HepG2 (cell line): ENCODE results near the gene SLC25A1. TPM values are rescaled to one million over a fixed set of nuclear protein-coding genes. Genes with fewer than 3 reads are reported as not detected.
A peak's percentile ranks its signal among the peaks of the same experiment; 100 is the strongest.

ENCODE experiments used
- ATAC-seq: fragments of 200-7000 bp; cut with Tn5 transposase; 3 replicates; pipeline ENCODE4 v1.9.1; 2020; ENCODE audit warnings: mild to moderate bottlenecking, moderate library complexity
- BruUV-seq: library from RNA; stranded (reverse); fragments of 400-500 nt; replicated peaks from 2 replicates; lab custom pipeline; 2021; lab: Mats Ljungman, UMichigan
- CTCF ChIA-PET: fragments of 300-600 bp; formaldehyde crosslinking; extraction: SDS; loops from one replicate; lab custom pipeline; 2021; ENCODE audit warnings: low total read pairs, inconsistent platforms, low intra/inter-chr PET ratio; lab: Yijun Ruan, JAX
- POLR2A ChIA-PET: fragments of 350-600 bp; sonication (Branson Sonifier 250); formaldehyde crosslinking; loops from one replicate; lab custom pipeline; 2020; ENCODE audit warnings: antibody characterized with exemption, inconsistent platforms; lab: Yijun Ruan, JAX
- DNase-seq: peaks from one replicate; pipeline ENCODE4 v3.0.0-alpha.2; 2015; ENCODE audit warnings: low spot score
- FAIRE-seq: peaks from 3 replicates; lab custom pipeline; 2011; peaks lifted over from hg19 to GRCh38; lab: Jason Lieb, UNC
- H2AFZ ChIP-seq: one replicate; pipeline ENCODE4 v1.6.1; 2011; ENCODE audit warnings: low read length, inconsistent platforms
- H3K27ac ChIP-seq: fragments of 300-600 bp; 3 replicates; pipeline ENCODE4 v1.8.0; 2011; ENCODE audit warnings: mixed run types, mild to moderate bottlenecking, mixed read lengths, low read length, inconsistent platforms; ENCODE audit not compliant: insufficient read depth; ENCODE audit errors: extremely low read length
- H3K27me3 ChIP-seq, 2 experiments: fragments of 200-600 bp in 1 of 2; 2 replicates in 1 of 2; 3 replicates in 1 of 2; pipeline versions ENCODE4 v1.6.0 to v1.8.0; 2011; ENCODE audit warnings: low read length in 2 of 2, mild to moderate bottlenecking in 2 of 2, moderate library complexity in 2 of 2, inconsistent platforms in 1 of 2; ENCODE audit not compliant: insufficient read depth in 2 of 2, control insufficient read depth in 1 of 2
- H3K36me3 ChIP-seq, 2 experiments: fragments of 200-600 bp in 1 of 2; replicated peaks in 1 of 2; 2 replicates in 1 of 2; 3 replicates in 1 of 2; pipeline versions ENCODE4 v1.5.1 to v1.8.0; 2011; ENCODE audit warnings: low read length in 2 of 2, inconsistent platforms in 1 of 2; ENCODE audit not compliant: insufficient read depth in 2 of 2, control insufficient read depth in 1 of 2
- H3K4me1 ChIP-seq: 2 replicates; pipeline ENCODE4 v1.5.1; 2012; ENCODE audit warnings: low read length, inconsistent platforms; ENCODE audit not compliant: insufficient read depth
- H3K4me2 ChIP-seq: 2 replicates; pipeline ENCODE4 v1.6.0; 2011; ENCODE audit warnings: low read depth, low read length, inconsistent platforms
- H3K4me3 ChIP-seq, 3 experiments: fragments of 200-600 bp in 1 of 3; sonication (generic), shearing (Covaris generic) in 1 of 3; replicated peaks in 1 of 3; 2 replicates each; pipeline ENCODE4 v1.5.1; 2011 to 2016; ENCODE audit warnings: low read length in 3 of 3, inconsistent platforms in 2 of 3, low read depth in 2 of 3, mild to moderate bottlenecking in 2 of 3, control low read depth in 1 of 3, mixed read lengths in 1 of 3; ENCODE audit not compliant: insufficient read depth in 1 of 3
- H3K79me2 ChIP-seq: one replicate; pipeline ENCODE4 v1.6.1; 2011; ENCODE audit warnings: low read length, inconsistent platforms; ENCODE audit not compliant: insufficient read depth
- H3K9ac ChIP-seq: 2 replicates; pipeline ENCODE4 v1.6.0; 2011; ENCODE audit warnings: mild to moderate bottlenecking, low read depth, low read length, inconsistent platforms; ENCODE audit not compliant: insufficient read depth
- H3K9me3 ChIP-seq: 2 replicates; pipeline ENCODE4 v1.5.1; 2012; ENCODE audit warnings: mild to moderate bottlenecking, low read length
- H4K20me1 ChIP-seq: 2 replicates; pipeline ENCODE4 v1.6.0; 2011; ENCODE audit warnings: inconsistent platforms, mild to moderate bottlenecking, low read length, moderate library complexity; ENCODE audit not compliant: insufficient read depth
- AGO2 ChIP-seq: fragments of 200-400 bp; formaldehyde crosslinking; optimal IDR thresholded peaks from 2 replicates; pipeline ENCODE3; 2017; ENCODE audit warnings: mild to moderate bottlenecking, low read depth, low read length, moderate library complexity
- ELF3 ChIP-seq: IDR thresholded peaks from 2 replicates; pipeline ENCODE4 v1.6.1; 2016; ENCODE audit warnings: missing genetic modification reagents, missing compliant biosample characterization
- FOXA1 ChIP-seq, 2 experiments: fragments of 450-650 bp in 1 of 2; sonication (generic) in 1 of 2; formaldehyde crosslinking in 1 of 2; IDR thresholded peaks; 2 replicates each; pipeline versions ENCODE4 v1.4.0 to v1.6.1; 2016 to 2020; ENCODE audit warnings: missing genetic modification reagents in 1 of 2
- KLF12 ChIP-seq: sonication (generic); formaldehyde crosslinking; IDR thresholded peaks from 2 replicates; pipeline ENCODE4 v1.4.0; 2020; ENCODE audit warnings: missing genetic modification reagents, borderline replicate concordance
- NR2F2 ChIP-seq: IDR thresholded peaks from 2 replicates; pipeline ENCODE4 v1.6.1; 2012; ENCODE audit warnings: low read depth, inconsistent platforms, borderline replicate concordance
- PHF8 ChIP-seq: sonication (generic); formaldehyde crosslinking; IDR thresholded peaks from 2 replicates; pipeline ENCODE4 v1.5.0; 2020; ENCODE audit warnings: missing genetic modification reagents
- ZC3H13 ChIP-seq: sonication (generic); formaldehyde crosslinking; IDR thresholded peaks from 2 replicates; pipeline ENCODE4 v1.8.1; 2023; ENCODE audit warnings: mild to moderate bottlenecking, missing genetic modification reagents, moderate library complexity
- ZFX ChIP-seq: sonication (generic); formaldehyde crosslinking; IDR thresholded peaks from 2 replicates; pipeline ENCODE4 v1.4.0; 2020; ENCODE audit warnings: mild to moderate bottlenecking, low read depth, missing genetic modification reagents, moderate library complexity
- ZNF598 ChIP-seq: sonication (generic); formaldehyde crosslinking; IDR thresholded peaks from 2 replicates; pipeline ENCODE4 v1.5.1; 2020; ENCODE audit warnings: mild to moderate bottlenecking, missing genetic modification reagents, borderline replicate concordance
- ZNF777 ChIP-seq: sonication (generic); formaldehyde crosslinking; IDR thresholded peaks from 2 replicates; pipeline ENCODE4 v1.4.0; 2020; ENCODE audit warnings: missing genetic modification reagents
- ZNF800 ChIP-seq: sonication (generic); formaldehyde crosslinking; IDR thresholded peaks from 2 replicates; pipeline ENCODE4 v1.4.0; 2020; ENCODE audit warnings: missing genetic modification reagents
- WGBS: methylation state at CpG from one replicate; pipeline ENCODE4 v1.1.6; 2017; ENCODE audit warnings: low lambda C conversion rate; 5-methylcytosine and 5-hydroxymethylcytosine counted together
- in situ Hi-C: cut with HindIII; loops from 2 replicates; pipeline ENCODE4 v1.10.0; 2017; ENCODE audit warnings: low pct_unique_long_range_greater_than_20kb; ENCODE audit not compliant: extremely low pct_ligation_motif_present
- intact Hi-C: fragments of 100-400 bp; cut with micrococcal nuclease; formaldehyde crosslinking; loops from one replicate; pipeline ENCODE4 v1.10.0; 2022; ENCODE audit not compliant: unreplicated experiment
- polyA plus RNA-seq, 8 experiments: library from polyadenylated mRNA; depleted of rRNA in 3 of 8; stranded (reverse) in 7 of 8; unstranded in 1 of 8; fragments of >200 nt; fragmentation: Illumina TruSeq in 4 of 8; extraction: Trizol in 4 of 8; gene quantifications; 2 replicates each; pipeline versions ENCODE4 v1.2.1 to v1.2.3, GENCODE V29; 2011 to 2016; ENCODE audit warnings: low read depth in 4 of 8, missing spikeins in 1 of 8, mixed read lengths in 1 of 8; ENCODE audit not compliant: insufficient read depth in 1 of 8
- total RNA-seq, 5 experiments: library from RNA; depleted of rRNA; stranded (reverse); fragments of >200 nt; fragmentation: Illumina TruSeq; extraction: Trizol; gene quantifications; 2 replicates each; pipeline ENCODE4 v1.2.3, GENCODE V29; 2016; ENCODE audit warnings: low read depth in 1 of 5
- TF ChIP-seq, protein P1 (sequence below): sonication (generic); formaldehyde crosslinking; IDR thresholded peaks from 2 replicates; pipeline ENCODE4 v1.4.0; 2020; ENCODE audit warnings: mild to moderate bottlenecking, missing genetic modification reagents

Gene SLC25A1
- total and polyA plus RNA-seq, 2 of the 13 experiments (the other 11 are each of a cell fraction or from before 2014, with no cell fraction given) = 49.4 to 161 TPM

GRCh38 chr22:19169947-19170318, 8.6 kb downstream of the SLC25A1 start:
- WGBS = 0% methylated on average over 1 of the region's 7 CpGs
- FAIRE-seq (no peak), DNase-seq (no peak), ATAC-seq (no peak)
- Histone ChIP-seq H3K9ac (peak overlapping the region; percentile 57; the same call in 1 of the 2 replicates), H2AFZ (no peak overlapping the region), H3K4me2 (peak overlapping the region; percentile 96), H3K36me3 (no peaks in the 10 kb centered on the region), H3K9me3 (no peaks in the 10 kb centered on the region), H3K79me2 (peaks cover 27% of the 10 kb centered on the region), H3K27ac (no peak overlapping the region), H3K4me3 (peak overlapping the region; percentile 44 to 98 (median 52); a peak in 5 of 6 replicates), H4K20me1 (peaks cover 22% of the 10 kb centered on the region), H3K27me3 (peaks cover 7 to 39% of the 10 kb centered on the region in 2 experiments), H3K4me1 (peaks cover 53% of the 10 kb centered on the region)
- no TSS peak for BruUV-seq
- intact Hi-C loops (no loop called here), in situ Hi-C loops (no loop called here)
- CTCF ChIA-PET = no interaction called here
- TF ChIP-seq ZNF598 (CRISPR knock-in tag) (0 out of 2 replicates have a peak, but pooled peaks have one; percentile 32), ZC3H13 (CRISPR knock-in tag) (0 out of 2 replicates have a peak, but pooled peaks have one; percentile 61), KLF12 (CRISPR knock-in tag) (no peak), AGO2 (peak; percentile 61), NR2F2 (no peak)
- POLR2A ChIA-PET = no interaction called here

GRCh38 chr22:19169002-19169946, 9.3 kb downstream of the SLC25A1 start:
- peaks cover 7 to 39% of the 10 kb centered on the region in 2 experiments for H3K27me3 ChIP-seq
- peak overlapping the region; percentile 96 for H3K4me2 ChIP-seq
- intact Hi-C loops = no loop called here
- ATAC-seq = no peak
- peak overlapping the region; percentile 57; the same call in 1 of the 2 replicates for H3K9ac ChIP-seq
- no peaks in the 10 kb centered on the region for H3K36me3 ChIP-seq
- FAIRE-seq = no peak
- BruUV-seq = no TSS peak
- no peak overlapping the region for H3K27ac ChIP-seq
- H3K9me3 ChIP-seq = no peaks in the 10 kb centered on the region
- H4K20me1 ChIP-seq = peaks cover 19% of the 10 kb centered on the region
- no peak for DNase-seq
- no peak overlapping the region for H2AFZ ChIP-seq
- peaks cover 46% of the 10 kb centered on the region for H3K4me1 ChIP-seq
- POLR2A ChIA-PET = interaction anchor here (1.9 kb wide), 1 partner anchor 9 kb away, joined by 5 read pairs; the partner anchor contains the start of gene SLC25A1
- peak overlapping the region; percentile 44 to 98 (median 52); a peak in 5 of 6 replicates for H3K4me3 ChIP-seq
- in situ Hi-C loops = no loop called here
- H3K79me2 ChIP-seq = peaks cover 27% of the 10 kb centered on the region
- CTCF ChIA-PET = no interaction called here
- WGBS = 3% methylated on average over 35 of the region's 58 CpGs
- TF ChIP-seq FOXA1 (IDR thresholded peaks at IDR 0.05) (no peak), FOXA1 (CRISPR knock-in tag; IDR thresholded peaks at IDR 0.05) (no peak), ZNF777 (CRISPR knock-in tag) (peak; percentile 92), ZNF800 (CRISPR knock-in tag) (0 out of 2 replicates have a peak, but pooled peaks have one; percentile 31), ELF3 (CRISPR knock-in tag) (no peak), PHF8 (CRISPR knock-in tag) (0 out of 2 replicates have a peak, but pooled peaks have one; percentile 51), ZFX (peak; percentile 43; the same call in 1 of the 2 replicates)
- TF ChIP-seq, protein P1, sequence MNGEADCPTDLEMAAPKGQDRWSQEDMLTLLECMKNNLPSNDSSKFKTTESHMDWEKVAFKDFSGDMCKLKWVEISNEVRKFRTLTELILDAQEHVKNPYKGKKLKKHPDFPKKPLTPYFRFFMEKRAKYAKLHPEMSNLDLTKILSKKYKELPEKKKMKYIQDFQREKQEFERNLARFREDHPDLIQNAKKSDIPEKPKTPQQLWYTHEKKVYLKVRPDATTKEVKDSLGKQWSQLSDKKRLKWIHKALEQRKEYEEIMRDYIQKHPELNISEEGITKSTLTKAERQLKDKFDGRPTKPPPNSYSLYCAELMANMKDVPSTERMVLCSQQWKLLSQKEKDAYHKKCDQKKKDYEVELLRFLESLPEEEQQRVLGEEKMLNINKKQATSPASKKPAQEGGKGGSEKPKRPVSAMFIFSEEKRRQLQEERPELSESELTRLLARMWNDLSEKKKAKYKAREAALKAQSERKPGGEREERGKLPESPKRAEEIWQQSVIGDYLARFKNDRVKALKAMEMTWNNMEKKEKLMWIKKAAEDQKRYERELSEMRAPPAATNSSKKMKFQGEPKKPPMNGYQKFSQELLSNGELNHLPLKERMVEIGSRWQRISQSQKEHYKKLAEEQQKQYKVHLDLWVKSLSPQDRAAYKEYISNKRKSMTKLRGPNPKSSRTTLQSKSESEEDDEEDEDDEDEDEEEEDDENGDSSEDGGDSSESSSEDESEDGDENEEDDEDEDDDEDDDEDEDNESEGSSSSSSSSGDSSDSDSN (CRISPR knock-in tag) = peak; percentile 65; the same call in 1 of the 2 replicates
